ENCODE measurements around the gene SLC36A1.

SLC36A1 gene

DNA sequence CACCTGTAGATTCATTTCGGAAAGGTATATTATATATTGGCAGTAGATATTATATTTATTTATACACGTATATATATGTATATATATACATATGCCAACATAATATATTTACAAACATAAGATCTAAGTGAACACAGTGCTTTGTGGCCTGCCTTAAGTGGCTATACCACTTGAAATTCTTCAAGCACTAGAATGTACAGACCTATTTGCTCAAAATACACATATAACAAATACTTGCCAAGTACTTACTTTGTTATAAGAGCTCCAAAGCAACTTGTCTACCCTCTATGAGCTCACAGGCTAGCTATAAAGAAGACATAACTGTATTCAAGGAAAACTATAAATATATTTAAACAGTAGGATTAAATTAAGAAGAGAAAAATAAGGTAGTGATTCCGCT is 33.6 kb upstream of the SLC36A1 start (continued):
- TF ChIP-seq, protein P1, sequence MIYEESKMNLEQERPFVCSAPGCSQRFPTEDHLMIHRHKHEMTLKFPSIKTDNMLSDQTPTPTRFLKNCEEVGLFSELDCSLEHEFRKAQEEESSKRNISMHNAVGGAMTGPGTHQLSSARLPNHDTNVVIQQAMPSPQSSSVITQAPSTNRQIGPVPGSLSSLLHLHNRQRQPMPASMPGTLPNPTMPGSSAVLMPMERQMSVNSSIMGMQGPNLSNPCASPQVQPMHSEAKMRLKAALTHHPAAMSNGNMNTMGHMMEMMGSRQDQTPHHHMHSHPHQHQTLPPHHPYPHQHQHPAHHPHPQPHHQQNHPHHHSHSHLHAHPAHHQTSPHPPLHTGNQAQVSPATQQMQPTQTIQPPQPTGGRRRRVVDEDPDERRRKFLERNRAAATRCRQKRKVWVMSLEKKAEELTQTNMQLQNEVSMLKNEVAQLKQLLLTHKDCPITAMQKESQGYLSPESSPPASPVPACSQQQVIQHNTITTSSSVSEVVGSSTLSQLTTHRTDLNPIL (CRISPR knock-in tag; IDR thresholded peaks at IDR 0.05; ENCODE audit: low read depth): no peak
- TF ChIP-seq RARB (CRISPR knock-in tag; IDR thresholded peaks at IDR 0.05): no peak
- no peak for TF ChIP-seq ARNTL (CRISPR knock-in tag; IDR thresholded peaks at IDR 0.05; ENCODE audit: borderline replicate concordance, low read depth)
- TF ChIP-seq ZNF8 (CRISPR knock-in tag; IDR thresholded peaks at IDR 0.05): no peak
- no peak for TF ChIP-seq ZFP30 (CRISPR knock-in tag; IDR thresholded peaks at IDR 0.05)
- no peak for TF ChIP-seq CSDC2 (CRISPR knock-in tag; IDR thresholded peaks at IDR 0.05)
- TF ChIP-seq, protein P2, sequence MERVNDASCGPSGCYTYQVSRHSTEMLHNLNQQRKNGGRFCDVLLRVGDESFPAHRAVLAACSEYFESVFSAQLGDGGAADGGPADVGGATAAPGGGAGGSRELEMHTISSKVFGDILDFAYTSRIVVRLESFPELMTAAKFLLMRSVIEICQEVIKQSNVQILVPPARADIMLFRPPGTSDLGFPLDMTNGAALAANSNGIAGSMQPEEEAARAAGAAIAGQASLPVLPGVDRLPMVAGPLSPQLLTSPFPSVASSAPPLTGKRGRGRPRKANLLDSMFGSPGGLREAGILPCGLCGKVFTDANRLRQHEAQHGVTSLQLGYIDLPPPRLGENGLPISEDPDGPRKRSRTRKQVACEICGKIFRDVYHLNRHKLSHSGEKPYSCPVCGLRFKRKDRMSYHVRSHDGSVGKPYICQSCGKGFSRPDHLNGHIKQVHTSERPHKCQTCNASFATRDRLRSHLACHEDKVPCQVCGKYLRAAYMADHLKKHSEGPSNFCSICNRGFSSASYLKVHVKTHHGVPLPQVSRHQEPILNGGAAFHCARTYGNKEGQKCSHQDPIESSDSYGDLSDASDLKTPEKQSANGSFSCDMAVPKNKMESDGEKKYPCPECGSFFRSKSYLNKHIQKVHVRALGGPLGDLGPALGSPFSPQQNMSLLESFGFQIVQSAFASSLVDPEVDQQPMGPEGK (CRISPR knock-in tag; IDR thresholded peaks at IDR 0.05; ENCODE audit: borderline replicate concordance): no peak

DNA sequence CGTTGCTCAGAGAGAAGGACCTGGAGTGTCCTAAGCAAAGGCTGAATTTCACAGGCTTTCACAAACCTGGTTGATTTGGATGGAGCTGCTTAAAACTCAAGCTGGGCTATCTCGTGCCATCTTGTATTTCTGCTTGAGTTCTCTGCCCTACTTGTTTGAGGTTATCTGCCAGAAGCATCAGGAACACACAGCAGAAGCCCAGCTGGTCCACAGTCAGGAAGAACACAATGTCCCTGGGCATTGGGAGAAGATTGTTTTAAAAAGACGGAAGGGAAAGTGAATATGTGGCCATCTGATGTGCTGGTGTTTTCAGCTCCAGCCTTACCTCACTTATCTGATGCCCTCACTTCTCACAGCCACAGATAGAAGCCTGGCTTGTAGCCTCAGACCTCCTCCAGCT is 32.9 kb upstream of the SLC36A1 start:
- ATAC-seq: no peak
- TF ChIP-seq POU6F1 (CRISPR knock-in tag; IDR thresholded peaks at IDR 0.05; ENCODE audit: borderline replicate concordance, low read depth) (no peak), ZNF8 (CRISPR knock-in tag; IDR thresholded peaks at IDR 0.05) (no peak), ZC3H10 (CRISPR knock-in tag; IDR thresholded peaks at IDR 0.05) (no peak), ISL1 (CRISPR knock-in tag; IDR thresholded peaks at IDR 0.05) (no peak), RARB (CRISPR knock-in tag; IDR thresholded peaks at IDR 0.05) (no peak), ZFP30 (CRISPR knock-in tag; IDR thresholded peaks at IDR 0.05) (no peak), ARNTL (CRISPR knock-in tag; IDR thresholded peaks at IDR 0.05; ENCODE audit: borderline replicate concordance, low read depth) (no peak), BACH2 (CRISPR knock-in tag; IDR thresholded peaks at IDR 0.05; ENCODE audit: borderline replicate concordance) (no peak), ZNF70 (CRISPR knock-in tag; IDR thresholded peaks at IDR 0.05) (no peak), ESRRG (CRISPR knock-in tag; IDR thresholded peaks at IDR 0.05) (no peak), PPARA (CRISPR knock-in tag; IDR thresholded peaks at IDR 0.05; ENCODE audit: borderline replicate concordance) (no peak), CSDC2 (CRISPR knock-in tag; IDR thresholded peaks at IDR 0.05) (no peak), ZFP3 (CRISPR knock-in tag; IDR thresholded peaks at IDR 0.05) (no peak), SNAI2 (CRISPR knock-in tag; IDR thresholded peaks at IDR 0.05) (no peak), GLIS3 (CRISPR knock-in tag; IDR thresholded peaks at IDR 0.05) (no peak), ZNF565 (CRISPR knock-in tag; conservative IDR thresholded peaks at IDR 0.05; ENCODE audit: low read depth) (no peak)
- TF ChIP-seq, protein P2 (CRISPR knock-in tag; IDR thresholded peaks at IDR 0.05; ENCODE audit: borderline replicate concordance): no peak
- TF ChIP-seq, protein P3, sequence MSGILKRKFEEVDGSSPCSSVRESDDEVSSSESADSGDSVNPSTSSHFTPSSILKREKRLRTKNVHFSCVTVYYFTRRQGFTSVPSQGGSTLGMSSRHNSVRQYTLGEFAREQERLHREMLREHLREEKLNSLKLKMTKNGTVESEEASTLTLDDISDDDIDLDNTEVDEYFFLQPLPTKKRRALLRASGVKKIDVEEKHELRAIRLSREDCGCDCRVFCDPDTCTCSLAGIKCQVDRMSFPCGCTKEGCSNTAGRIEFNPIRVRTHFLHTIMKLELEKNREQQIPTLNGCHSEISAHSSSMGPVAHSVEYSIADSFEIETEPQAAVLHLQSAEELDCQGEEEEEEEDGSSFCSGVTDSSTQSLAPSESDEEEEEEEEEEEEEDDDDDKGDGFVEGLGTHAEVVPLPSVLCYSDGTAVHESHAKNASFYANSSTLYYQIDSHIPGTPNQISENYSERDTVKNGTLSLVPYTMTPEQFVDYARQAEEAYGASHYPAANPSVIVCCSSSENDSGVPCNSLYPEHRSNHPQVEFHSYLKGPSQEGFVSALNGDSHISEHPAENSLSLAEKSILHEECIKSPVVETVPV (CRISPR knock-in tag; IDR thresholded peaks at IDR 0.05): no peak
- TF ChIP-seq, protein P4, sequence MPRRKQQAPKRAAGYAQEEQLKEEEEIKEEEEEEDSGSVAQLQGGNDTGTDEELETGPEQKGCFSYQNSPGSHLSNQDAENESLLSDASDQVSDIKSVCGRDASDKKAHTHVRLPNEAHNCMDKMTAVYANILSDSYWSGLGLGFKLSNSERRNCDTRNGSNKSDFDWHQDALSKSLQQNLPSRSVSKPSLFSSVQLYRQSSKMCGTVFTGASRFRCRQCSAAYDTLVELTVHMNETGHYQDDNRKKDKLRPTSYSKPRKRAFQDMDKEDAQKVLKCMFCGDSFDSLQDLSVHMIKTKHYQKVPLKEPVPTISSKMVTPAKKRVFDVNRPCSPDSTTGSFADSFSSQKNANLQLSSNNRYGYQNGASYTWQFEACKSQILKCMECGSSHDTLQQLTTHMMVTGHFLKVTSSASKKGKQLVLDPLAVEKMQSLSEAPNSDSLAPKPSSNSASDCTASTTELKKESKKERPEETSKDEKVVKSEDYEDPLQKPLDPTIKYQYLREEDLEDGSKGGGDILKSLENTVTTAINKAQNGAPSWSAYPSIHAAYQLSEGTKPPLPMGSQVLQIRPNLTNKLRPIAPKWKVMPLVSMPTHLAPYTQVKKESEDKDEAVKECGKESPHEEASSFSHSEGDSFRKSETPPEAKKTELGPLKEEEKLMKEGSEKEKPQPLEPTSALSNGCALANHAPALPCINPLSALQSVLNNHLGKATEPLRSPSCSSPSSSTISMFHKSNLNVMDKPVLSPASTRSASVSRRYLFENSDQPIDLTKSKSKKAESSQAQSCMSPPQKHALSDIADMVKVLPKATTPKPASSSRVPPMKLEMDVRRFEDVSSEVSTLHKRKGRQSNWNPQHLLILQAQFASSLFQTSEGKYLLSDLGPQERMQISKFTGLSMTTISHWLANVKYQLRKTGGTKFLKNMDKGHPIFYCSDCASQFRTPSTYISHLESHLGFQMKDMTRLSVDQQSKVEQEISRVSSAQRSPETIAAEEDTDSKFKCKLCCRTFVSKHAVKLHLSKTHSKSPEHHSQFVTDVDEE (CRISPR knock-in tag; IDR thresholded peaks at IDR 0.05): no peak
- TF ChIP-seq, protein P1 (CRISPR knock-in tag; IDR thresholded peaks at IDR 0.05; ENCODE audit: low read depth): no peak
